GM19452 (cell line): ENCODE results near the gene GRAMD1B.

ENCODE experiments used
- ATAC-seq: cut with Tn5 transposase; IDR thresholded peaks from one replicate; pipeline ENCODE4 v1.9.1; 2021; ENCODE audit not compliant: unreplicated experiment

The GRAMD1B gene

DNA sequence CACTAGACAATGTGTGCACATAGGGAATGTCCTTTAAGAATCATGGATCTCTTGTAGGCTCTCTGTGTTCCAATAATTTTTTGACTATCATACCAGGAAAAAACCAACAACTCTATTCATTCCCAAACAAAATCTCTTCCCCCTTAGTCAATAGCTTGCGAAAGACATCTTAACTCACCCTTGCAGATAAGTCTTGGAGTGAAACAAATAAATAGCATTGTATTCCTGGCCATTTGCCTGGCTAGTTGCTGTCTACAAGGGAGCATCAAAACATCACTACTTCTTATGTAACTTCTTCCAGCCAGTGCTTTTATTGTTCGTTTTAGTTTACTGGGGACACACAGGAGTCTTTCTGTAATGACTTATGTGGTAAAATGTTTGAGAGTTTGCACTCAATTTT, 194.9 kb downstream of the GRAMD1B start:
- ATAC-seq, result no peak

DNA sequence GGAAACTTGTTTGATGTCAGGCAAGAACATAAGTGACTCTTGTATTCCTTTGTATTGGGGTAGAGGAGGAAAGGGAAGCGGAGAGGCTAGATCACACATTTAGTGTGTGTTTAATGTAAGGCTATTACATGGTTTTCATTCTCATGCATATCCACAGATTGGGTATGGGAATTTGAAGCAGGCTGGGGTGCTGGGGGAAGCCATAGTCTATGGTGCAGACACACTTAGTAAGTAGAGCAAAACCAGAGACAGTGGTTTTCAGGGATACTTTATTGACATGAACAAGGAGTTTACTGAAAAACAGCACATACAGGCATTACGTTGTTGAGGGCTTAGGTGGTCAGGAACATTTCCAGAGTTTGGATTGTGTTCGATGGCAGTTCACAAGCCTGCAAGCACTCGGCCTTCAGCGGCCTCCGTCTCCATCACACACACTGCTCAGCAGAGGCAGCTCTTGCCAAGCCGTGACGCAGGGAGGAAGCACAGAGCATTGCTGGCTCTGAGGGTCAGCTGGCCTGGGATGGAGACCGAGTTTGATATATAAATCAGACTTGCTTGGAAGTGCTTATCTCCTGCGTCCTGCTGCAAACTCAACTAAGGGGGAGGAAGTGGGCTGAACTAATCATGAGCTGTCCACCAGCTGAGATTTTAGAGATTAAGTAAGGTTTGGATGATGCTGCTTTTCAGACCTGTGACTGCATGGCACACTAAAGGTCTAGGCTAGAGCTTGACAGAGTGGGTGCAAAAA, 199.0 kb downstream of the GRAMD1B start:
- no peak for ATAC-seq

DNA sequence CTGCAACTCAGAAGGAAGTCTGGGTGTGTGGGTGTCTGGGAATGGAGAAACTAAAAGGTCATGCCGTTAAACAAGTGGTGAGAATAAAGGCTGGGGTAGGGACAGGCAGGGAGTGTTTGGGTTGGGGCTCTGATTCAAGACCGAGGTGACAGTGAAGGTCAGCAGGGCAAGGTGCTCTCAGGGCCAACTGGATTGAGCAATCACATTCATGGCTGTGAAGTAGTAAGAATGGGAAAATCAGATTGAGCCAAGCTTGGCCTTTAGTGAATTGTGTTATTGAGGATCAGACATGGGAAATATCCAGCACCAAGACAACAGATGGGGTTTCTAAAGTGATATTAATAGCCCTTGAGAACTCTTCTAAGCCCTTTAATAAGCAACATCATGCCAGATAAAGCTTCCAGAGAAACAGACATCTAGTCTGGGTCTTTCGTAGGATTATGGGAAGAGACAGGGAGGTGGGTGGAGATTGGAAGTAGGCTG, 200.1 kb downstream of the GRAMD1B start:
- ATAC-seq, result no peak

DNA sequence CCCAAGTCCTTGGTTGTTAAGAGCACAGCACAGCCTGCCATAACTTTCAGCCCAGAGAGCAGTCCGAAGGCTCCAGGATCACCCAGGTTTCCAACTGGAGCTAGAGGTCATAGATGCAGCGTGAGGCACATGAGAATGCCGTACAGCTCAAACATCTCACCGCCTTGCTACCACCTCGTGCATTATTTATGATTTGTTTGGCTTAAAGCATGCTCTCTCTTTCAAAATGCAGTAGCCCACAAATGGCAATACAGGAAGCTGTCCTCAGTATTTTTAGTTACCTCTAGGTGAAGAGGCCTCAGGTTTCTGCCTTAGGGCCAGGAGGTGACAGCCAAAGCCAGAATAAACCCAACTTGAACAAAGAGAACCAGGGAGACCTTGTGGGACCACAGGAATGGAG, 210.0 kb downstream of the GRAMD1B start:
- no peak for ATAC-seq

DNA sequence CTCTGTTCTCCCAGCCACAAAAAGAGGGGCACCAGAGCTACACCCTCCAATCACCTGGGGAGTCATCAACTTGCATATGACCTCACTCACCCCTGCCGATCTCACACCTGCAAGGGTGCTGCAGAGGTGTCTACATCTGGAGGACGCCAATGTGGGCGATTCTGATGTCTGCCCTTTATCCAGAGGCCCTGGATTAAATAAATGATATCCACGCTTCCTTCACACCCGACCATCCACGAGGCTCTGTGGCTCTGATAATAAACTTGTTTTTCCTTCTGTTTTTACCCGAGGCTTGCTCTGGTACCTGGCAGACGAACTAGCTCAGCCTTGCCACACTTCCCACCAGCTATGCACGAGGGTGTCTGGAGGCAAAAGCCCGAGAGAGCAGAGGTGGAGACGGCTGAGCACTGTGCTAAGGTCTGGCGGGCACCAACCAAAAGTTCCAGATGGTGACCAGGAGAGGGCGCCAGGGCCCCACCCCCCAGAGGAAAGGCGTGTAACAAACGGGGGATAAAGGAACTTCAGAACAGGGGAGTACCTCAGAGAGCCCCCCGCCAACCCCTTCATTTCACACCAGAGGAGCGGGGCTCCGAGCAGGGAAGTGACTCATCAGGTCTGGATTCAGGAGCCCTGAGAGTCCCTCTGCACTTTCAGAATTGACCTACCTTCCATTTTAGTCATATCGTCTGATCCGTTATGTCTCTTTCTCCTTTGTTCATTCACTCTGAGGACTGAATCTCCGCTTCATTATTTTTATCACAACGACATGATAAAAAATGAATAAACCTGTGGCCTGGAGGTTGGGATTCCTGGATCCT, 210.8 kb downstream of the GRAMD1B start:
- no peak for ATAC-seq

DNA sequence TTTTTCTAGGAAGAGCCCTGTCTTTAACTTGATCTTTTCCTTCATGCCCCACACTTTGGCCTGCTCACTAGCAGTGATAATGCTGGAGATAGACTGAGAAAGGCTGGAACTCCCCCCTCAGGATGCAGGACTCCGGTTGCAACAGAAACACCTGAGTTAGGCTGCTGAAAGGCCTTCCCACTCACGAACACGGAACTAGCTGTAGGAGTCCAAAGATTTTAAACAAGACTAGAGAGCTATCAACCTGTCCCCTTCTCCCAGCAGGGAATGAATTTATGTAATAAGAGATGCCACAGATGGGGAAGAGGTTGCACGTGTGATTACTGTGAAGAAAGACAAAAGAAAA, 211.4 kb downstream of the GRAMD1B start:
- no peak for ATAC-seq

DNA sequence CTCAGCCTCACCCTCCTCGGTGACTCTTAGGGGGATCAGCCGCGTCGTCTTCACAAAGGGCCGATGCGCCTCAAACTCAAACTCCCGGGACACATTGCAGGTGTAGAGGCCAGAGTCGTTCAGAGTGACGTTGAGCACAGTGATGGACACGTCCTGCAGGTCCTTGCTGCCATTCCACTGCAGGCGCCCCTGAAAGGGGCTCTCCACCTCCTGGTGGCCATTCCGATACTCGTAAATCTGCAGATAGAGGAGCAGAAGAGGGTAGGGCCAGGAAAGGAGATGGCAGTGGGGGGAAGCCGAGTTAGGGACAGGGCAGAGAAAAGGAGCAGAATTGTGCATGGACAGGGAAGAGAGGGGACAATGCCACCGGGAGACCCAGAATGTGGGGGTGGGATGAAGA, 212.4 kb downstream of the GRAMD1B start:
- no peak for ATAC-seq

DNA sequence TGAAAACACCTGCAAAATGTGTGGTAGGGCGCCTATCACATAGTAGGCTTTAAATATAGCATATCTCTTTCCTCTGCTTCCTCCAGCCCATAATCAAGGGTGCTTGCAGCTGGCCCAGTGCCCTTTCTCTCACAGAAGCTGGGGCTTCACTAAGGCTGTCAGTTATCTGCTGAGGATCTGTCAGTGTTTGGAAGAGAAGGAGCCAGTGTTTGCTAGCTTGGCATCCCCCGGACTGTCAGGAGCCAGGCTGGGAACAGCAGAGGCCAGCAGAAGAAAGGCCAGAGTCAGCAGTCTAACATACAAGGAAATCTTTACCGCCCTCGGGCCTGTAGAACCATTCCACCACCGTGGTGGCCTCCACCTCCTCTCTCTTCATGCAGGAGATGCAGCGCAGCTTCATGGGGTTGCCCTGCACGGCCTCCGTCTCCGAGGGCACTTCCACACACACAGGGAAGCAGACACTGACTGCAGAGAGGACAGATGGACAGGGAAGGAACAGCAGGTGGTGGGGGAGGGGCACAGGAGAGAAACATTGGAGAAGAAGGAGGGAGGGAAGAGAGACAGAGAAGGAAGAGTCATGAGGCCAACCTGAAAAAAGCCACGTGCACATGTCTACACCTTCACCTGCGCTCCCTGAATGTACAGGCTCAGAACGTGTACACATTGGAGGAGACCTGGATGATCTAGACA, 215.4 kb downstream of the GRAMD1B start:
- no peak for ATAC-seq

DNA sequence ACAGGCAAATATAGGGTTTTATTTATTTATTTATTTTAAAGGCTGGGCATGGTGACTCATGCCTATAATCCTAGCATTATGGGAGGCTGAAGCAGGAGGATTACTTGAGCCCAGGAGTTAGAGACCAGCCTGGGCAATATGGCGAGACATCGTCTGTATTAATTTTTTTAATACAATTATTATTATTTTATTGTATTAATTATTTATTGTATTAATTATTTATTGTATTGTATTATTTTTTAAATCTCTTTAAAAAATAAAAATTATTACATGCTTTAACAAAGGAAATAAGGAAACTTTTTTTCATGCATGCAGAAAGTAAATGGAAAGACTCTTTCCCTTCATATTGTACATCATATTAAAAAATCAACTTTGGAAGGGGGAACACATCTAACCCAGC, 220.8 kb downstream of the GRAMD1B start:
- ATAC-seq, result no peak

DNA sequence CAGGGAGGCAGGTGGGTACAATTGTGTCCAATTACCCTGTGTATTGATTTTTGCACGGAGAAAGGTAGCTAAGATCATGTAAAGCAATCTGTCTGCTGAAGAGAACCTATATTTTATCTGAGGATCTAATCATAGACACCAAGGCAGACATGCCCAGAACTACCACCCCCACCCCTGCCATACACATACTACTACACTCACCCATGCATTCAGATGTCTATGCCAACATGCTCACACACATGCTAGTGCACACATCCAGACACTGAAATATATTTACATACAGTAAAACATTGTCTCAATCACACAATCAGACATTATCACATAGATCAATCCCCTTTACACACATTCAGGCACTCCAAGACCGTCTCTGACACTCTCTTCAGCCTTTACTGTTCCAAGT, 222.5 kb downstream of the GRAMD1B start:
- ATAC-seq, result no peak

DNA sequence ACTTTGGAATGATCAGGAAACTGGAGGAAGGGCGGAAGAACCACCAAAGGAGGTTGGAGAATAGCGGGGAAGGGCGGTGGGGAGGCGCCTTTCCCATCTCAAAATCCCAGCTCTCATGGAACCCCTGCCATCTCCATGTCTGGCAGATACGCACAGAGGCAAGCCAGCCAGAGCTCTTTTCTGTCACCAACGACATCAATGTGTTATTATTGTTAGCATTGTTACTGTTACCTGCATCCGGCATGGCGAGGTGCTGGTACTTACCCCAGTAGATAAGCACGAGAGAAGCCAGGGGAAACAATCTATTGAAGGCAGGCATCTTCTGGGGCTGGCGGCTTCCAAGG, 223.4 kb downstream of the GRAMD1B start:
- no peak for ATAC-seq

DNA sequence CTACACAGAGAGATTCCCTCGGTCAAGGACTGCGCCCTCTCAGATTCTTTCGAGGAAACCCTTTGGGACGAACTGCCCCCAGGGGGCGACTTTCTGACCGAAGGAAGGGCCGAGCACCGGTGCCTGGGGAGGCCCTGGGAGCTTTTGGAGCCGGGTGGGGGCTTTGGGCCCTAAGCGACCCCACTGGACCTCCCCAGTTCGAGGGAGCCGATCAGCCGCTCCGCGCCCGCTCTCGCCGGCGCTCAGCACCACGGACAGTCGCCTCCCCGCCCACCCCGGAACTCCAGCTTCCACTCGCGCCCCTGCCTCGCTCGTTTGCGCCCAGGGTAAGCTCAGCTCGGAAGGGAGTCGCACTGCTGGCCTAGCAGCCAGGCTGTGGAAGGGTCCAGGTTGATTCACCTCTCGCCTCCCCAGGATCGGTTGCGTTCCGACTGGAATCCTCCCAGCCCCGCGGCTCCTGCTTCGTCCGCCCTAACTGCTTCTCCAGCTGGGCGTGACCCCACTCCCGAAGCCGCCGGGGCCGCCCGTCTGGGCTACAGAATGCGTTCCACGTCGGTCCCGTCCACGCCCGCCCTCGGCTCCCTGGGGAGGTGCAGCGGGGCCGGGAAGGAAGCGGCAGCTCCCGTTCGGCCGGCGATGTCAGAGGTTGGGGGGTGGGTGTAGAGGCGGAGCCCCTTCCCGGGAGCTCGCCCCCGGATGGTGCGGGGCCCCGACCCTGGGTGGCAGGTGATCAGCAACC, 223.9 kb downstream of the GRAMD1B start:
- no peak for ATAC-seq

DNA sequence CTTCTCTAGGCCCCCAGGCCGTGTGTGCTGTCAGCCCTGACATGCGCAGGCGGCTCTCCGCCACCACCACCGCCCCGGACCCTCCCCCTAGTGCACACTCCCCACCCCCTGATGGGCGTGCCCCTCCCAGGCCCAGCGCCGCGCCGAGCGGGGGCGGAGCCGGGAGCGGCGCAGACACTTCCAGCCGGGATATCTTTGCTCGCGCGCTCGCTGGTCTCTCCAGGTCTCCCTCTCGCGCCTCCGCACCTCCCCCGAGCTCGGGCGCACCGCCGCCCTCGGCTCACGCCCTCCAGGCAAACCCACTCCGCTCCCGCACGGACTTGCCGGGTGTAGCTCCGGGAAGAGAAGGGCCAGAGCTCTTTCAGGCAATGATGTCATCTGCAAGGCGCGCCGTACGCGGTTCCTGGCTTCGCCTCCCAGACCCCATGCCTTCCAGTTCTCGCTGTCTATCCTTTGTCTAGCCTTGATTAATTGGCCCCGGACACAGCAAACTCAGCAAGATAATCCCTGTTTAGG, 224.6 kb downstream of the GRAMD1B start, which contains the start of gene SCN3B:
SCN3B (minus strand) TSS at position 59 of the 516 bp plus-strand sequence. CDS start 823 bp downstream, outside the sequence.
- no peak for ATAC-seq

DNA sequence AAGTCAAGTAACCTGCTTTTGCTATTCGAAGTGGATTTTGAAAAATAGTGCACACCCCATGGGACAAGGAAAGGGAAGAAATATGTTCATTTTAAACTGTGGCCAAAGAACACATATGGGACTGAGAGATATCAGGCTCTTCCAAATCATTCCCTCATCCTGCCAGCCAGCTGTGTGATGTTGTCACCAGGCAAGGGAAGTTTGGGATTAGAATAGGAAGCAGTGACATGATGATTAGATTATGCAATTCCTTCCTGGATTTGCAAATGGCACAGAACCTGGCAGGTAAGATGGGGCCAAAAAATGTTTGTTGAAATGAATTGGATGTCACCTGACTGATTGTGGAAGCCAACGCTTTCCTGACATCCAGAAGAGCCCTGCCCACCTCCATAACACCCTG, 229.2 kb downstream of the GRAMD1B start:
- no peak for ATAC-seq

DNA sequence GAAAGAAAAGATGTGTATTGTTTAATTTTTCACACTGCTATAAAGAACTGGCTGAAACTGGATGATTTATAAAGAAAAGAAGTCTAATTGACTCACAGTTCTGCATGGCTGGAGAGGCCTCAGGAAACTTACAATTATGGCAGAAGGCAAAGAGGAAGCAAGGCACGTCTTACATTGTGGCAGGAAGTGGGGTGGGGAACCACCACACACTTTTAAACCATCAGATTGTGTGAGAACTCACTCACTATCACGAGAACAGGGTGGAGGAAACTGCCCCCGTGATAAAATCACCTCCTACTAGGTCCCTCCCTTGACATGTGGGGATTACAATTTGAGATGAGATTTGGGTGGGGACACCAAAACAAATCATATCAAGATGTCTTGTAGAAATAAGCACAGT, 229.9 kb downstream of the GRAMD1B start:
- ATAC-seq, result peak; percentile 93

DNA sequence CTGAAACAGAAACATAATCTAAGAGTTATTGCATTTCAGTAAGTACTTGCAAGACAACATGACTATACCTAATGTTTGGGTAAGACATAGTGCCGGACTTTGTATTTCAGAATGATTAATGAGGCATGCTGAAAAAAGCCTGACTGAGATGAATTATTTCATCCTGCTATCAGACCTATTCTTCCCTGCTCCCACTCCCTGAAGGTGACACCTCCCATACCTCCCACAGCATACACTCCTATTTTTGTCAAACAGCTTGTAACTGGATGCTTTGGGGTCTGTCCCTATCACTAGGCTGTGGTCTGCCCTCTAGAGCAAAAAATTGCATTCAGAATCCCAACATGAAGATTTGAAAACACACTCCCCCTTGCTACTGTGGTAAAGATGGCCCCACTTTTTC, 235.2 kb downstream of the GRAMD1B start:
- no peak for ATAC-seq

DNA sequence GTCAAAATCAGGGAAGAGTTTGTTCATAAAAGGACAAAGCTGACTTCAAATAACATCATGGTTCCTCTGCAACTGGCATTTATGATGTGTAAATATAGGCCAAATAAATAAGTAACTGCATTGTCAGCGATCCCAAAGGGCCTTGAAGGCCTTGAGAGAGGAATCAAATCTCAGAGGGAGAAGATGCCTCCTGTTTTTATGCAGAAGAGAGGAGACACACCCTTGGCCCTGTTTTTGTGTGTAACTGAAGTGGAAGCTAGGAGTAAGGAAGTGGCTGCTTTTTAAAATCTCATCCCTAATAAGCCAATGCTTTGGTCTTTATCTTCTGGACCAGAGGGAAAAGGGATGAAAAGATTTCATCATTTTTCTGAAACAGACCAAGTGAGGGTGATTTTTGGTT, 240.0 kb downstream of the GRAMD1B start:
- no peak for ATAC-seq

DNA sequence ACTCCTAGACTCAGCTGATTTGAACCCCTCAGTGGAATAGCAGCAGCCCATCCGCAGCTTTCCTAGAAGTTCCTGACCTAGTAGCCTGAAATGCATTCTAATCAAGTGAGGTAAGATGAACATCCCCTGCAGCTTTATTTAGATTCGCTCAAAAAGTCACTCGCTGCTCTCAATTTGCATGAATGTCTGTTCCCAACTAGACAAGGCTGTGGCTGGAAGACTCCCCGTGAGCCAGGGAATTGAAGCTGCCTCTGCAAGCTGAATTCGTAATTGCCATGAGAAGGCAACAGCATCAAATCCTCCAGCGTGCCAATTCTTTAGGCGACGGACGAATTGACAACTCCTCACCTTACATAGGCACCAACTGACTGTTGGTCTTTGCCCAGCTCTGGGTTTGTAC, 241.5 kb downstream of the GRAMD1B start:
- ATAC-seq, result no peak

DNA sequence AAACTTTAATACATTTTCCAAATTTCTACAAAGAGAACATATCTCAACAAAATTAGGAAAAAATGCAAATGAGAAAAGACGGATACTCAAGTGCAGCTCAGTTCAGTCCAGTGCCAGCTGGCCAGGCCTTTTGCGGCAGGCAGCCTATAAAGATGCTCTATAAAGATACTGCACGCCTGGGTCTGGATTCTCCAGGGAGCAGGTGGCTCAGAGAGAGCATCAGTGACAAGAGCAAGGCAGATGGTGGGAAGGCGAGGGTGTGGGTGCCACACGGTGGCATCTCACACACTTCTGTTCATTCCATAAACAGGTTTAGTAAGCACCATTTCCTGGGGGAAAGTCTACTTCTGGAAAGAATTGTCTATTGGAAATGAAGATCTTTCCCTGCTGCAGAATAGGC, 242.5 kb downstream of the GRAMD1B start:
- no peak for ATAC-seq

DNA sequence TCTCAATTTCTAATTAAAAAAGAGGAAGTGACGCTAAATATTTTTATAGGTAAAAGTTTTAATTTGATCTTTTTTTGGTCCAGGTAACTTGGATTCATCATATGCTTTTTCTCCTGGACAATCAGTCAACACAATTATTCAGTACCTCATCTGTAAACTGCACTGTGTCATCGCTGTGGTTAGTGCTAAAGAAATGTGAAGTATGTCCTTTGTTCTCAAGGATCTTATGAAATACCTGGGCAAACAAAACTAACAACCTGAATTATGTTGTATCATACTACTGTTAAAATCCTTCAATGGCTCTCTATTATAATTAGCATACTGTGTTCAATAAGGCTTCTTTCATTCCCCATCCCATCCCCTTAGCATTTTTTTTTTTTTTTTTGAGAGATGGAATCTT, 244.2 kb downstream of the GRAMD1B start:
- no peak for ATAC-seq
